Measurements from ENCODE around the gene IL7R. TPM values are rescaled to one million over a fixed set of nuclear protein-coding genes. Genes with fewer than 3 reads are reported as not detected.

Gene IL7R
- total RNA-seq, 4 donors from 2014 or later = 36.8 to 101 (median 59.4) TPM

DNA sequence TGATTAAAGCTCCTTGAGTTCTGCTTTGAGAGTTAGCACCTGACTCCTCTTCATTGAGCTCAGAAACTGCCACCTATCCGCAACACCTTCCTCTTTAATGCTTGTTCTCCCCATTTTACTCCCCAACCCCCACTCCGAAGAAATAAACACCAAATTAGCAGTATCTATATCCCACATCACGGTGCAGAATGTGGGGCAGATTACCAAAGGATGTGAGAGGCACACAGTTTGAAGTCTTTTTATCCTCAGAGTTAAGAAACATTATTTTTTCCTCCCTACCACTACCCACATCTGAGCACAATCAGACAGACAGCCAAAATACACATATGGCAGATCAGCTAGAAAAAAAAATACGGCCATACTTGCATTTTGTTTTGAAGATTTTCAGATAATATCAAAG is 26.1 kb upstream of the IL7R start:
- Histone ChIP-seq H3K36me3 (no peaks in the 10 kb centered on the region), H3K9me3 (no peaks in the 10 kb centered on the region), H3K4me1 (no peaks in the 10 kb centered on the region), H3K27me3 (no peaks in the 10 kb centered on the region), H3K27ac (peak overlapping the region; percentile 25 to 59 (median 50)), H3K4me3 (no peak overlapping the region)
- peak in 1 of 2 donors; percentile 19 for TF ChIP-seq POLR2A (IDR thresholded peaks at IDR 0.05)
- TF ChIP-seq, protein P1, sequence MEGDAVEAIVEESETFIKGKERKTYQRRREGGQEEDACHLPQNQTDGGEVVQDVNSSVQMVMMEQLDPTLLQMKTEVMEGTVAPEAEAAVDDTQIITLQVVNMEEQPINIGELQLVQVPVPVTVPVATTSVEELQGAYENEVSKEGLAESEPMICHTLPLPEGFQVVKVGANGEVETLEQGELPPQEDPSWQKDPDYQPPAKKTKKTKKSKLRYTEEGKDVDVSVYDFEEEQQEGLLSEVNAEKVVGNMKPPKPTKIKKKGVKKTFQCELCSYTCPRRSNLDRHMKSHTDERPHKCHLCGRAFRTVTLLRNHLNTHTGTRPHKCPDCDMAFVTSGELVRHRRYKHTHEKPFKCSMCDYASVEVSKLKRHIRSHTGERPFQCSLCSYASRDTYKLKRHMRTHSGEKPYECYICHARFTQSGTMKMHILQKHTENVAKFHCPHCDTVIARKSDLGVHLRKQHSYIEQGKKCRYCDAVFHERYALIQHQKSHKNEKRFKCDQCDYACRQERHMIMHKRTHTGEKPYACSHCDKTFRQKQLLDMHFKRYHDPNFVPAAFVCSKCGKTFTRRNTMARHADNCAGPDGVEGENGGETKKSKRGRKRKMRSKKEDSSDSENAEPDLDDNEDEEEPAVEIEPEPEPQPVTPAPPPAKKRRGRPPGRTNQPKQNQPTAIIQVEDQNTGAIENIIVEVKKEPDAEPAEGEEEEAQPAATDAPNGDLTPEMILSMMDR (IDR thresholded peaks at IDR 0.05) = no peak
- DNase-seq = peak in 2 of 3 donors; percentile 34 to 52

DNA sequence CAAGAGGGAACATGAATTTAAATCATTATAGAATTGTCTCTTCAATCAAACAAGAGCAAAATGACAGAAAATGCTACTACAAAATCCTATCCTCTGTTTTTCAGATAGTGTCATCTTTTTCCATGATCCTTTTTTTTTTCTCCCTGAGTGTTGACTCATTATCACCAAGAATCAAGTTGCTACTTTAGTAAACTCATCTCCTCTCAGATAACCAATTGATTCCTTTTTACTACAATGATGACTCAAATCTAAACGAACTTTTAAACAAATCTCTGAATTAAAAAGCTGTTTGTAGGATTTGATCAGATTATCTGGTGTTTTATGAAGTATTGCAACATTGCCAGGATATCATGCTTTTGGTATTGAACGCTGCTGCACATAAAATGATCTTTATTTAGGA is 23.9 kb upstream of the IL7R start:
- H3K27me3 ChIP-seq = no peaks in the 10 kb centered on the region
- peak overlapping the region in 3 of 4 donors; percentile 4 to 63 (median 26) for H3K27ac ChIP-seq
- no peaks in the 10 kb centered on the region for H3K4me1 ChIP-seq
- H3K4me3 ChIP-seq = no peak overlapping the region
- H3K36me3 ChIP-seq = no peaks in the 10 kb centered on the region
- no peak for TF ChIP-seq POLR2A (IDR thresholded peaks at IDR 0.05)
- TF ChIP-seq, protein P1 (IDR thresholded peaks at IDR 0.05) = no peak
- H3K9me3 ChIP-seq = no peaks in the 10 kb centered on the region
- DNase-seq = no peak

DNA sequence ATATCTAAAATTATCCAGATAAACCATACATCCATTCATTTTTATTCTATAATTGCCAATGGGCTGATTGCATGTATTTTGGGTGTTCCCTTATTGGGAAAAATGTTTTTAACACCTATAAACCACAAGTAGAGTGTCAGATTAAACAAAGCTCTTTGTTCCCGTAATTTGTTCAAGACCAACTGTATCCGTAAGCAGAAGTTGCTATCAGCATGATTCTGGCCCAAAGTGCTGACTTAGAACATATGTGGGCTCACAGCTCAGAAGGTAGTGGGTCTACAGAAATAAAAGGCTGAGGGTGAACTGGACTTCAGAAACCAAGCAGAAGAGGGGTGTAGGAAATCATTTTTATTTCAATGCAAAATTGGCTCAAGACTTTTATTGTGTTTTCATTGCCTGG is 23.5 kb upstream of the IL7R start:
- DNase-seq = no peak
- TF ChIP-seq, protein P1 (IDR thresholded peaks at IDR 0.05) = no peak
- no peak for TF ChIP-seq POLR2A (IDR thresholded peaks at IDR 0.05)
- Histone ChIP-seq H3K27me3 (no peaks in the 10 kb centered on the region), H3K36me3 (no peaks in the 10 kb centered on the region), H3K9me3 (no peaks in the 10 kb centered on the region), H3K27ac (peak overlapping the region; percentile 4 to 63 (median 26)), H3K4me3 (no peak overlapping the region), H3K4me1 (no peaks in the 10 kb centered on the region)

DNA sequence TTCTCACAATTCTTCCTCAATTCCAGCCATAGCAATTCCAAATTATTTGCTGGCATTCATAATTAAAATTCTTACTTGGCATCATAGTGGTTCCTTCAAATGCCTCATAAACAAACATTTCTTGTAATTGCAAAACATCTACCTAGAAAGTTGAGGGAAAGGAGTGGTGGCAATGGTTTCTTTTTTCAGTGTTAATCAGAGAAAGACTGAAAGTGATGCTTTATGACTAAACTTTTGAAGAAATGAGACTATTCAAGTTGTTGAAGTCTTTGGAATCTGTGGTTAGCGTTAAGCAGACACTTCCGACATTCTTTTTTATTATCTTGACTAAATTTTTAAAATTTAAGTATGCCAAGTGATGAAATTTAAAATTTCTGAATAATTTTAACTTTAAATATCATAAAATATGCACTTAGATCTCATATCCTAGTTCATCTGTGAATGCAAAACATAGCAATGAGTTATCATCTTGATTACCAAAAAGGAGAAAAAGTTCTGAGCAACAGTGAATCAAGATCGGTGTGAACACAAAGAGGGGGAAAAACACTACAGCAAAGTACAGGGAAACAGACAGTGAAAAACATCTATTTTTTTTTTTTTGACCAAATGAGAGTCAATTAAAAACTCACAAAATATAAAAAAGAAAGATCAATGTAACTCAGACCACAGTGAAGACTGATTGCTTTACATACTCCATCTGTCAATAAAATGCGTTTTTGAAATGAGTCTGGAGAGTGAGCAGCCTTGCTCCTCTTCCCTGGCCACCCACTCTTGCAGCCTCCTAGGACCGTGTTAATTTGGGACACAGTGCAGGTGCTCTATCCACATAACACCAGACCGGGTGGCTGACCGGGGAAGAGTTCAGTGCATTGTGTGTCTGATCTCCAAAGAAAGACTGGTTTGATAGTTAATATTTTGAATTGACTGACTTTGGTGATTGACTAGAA is 20.6 kb upstream of the IL7R start:
- peak overlapping the region in 1 of 4 donors; percentile 44 for H3K27ac ChIP-seq
- no peak for TF ChIP-seq POLR2A (IDR thresholded peaks at IDR 0.05)
- TF ChIP-seq, protein P1 (IDR thresholded peaks at IDR 0.05) = no peak

DNA sequence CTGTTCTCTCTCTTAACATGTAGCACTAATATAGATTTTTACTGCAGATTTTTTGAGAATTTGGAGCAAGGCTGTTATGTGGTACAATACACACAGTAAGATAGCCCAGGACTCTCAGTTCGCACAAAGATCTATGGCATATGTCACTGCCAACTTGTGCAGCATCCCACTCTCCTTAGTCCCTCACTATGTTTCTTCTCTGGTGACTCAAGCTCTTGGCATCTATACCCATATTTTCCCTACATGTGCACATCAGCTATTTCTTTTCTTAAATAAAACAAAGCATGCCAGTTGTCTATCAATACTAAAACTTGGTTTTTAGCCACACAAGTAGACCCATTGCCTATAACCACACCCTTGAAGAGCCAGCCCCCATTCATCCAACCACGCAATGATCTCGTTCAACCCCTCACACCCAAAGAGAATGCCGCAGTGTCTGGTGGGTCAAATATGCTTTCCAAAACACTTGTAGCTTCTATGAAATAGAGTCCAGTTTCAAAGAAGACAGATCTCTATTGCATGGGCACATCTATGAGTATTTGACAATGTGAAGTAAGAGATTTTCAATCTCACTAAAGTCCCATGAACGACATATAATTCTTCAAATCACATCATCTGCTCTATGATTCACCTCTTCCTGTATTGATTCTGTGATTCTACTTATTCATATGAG is 18.2 kb upstream of the IL7R start:
- no peaks in the 10 kb centered on the region for H3K36me3 ChIP-seq
- TF ChIP-seq, protein P1 (IDR thresholded peaks at IDR 0.05) = no peak
- TF ChIP-seq POLR2A (IDR thresholded peaks at IDR 0.05) = no peak
- no peaks in the 10 kb centered on the region for H3K4me1 ChIP-seq
- H3K9me3 ChIP-seq = no peaks in the 10 kb centered on the region
- H3K4me3 ChIP-seq = no peak overlapping the region
- H3K27me3 ChIP-seq = no peaks in the 10 kb centered on the region
- no peak overlapping the region for H3K27ac ChIP-seq
- DNase-seq = no peak

More for the DNA sequence above, 20.6 kb upstream of the IL7R start:
- H3K27me3 ChIP-seq = no peaks in the 10 kb centered on the region
- no peaks in the 10 kb centered on the region for H3K4me1 ChIP-seq
- no peaks in the 10 kb centered on the region for H3K9me3 ChIP-seq
- H3K36me3 ChIP-seq = no peaks in the 10 kb centered on the region
- DNase-seq = no peak
- no peak overlapping the region for H3K4me3 ChIP-seq
